HG02852 (cell line): ENCODE results near the gene ZNF594.
"Not testable (repeated sequence)": the region's sequence is repeated elsewhere in the genome, so short reads cannot be mapped to it uniquely, and the experiment has no call there.

Experiments
- ATAC-seq: cut with Tn5 transposase; IDR thresholded peaks from one replicate; pipeline ENCODE4 v1.9.1; 2021; ENCODE audit warnings: mild to moderate bottlenecking, moderate library complexity; ENCODE audit not compliant: unreplicated experiment

Gene ZNF594

DNA sequence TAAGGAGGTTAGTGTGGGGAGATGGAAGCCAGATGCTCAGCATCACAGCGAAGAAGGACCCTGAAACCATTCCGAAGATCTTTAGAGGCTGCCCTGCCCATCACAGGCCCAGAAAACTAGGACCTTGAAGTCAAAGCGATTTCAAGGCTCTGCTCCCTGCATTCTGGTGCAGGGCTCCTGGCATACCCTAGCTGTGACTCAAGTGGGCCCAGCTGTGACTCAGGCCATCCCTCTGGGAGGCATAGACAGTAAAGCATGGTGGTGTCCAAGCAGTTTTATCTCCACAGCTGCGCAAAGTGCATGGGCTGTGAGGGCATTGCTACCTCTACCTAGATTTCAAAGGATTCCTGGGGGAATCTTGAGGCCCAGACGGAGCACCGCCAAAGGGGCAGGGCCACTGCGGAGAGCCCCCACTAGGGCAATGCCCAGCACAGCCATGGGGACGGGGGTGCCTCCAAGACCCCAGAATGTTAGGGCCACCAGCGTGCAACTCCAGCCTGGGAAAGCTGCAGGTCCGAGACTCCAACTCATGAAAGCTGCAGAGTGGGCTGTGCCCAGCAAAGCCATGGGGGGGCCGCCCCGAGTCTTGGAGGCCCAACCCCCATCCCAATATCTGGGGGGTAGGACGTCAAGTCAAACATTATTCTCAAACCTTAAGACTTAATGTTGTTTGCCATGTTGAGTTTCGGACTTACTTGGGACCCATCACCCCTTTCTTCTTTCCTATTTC lies 11.7 kb upstream of the ZNF594 start:
- ATAC-seq: no peak

- no peak for ATAC-seq
Observed at GRCh38 chr17:5201011-5201410, 9.3 kb upstream of the ZNF594 start.

DNA sequence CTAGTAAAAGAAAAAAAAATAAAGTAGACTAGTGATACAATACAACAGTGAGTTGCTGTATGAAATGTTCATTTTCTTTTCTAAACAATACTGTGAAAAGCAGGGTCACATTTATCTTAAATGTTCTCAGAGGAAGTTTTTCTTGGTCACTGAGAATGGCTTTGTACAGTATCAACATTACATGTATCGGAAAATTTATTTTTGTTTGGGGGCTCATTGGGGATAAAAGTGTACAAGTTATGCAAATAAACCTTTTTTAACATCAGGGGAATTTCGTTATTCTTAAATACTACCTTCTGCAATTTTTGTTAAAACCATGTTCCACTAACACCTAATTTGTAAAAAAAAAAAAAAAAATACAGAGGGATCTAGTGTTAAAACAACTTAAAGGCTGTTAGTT lies 8.7 kb upstream of the ZNF594 start:
- ATAC-seq: no peak

- ATAC-seq: no peak
Observed at GRCh38 chr17:5198472-5198871, 6.8 kb upstream of the ZNF594 start.

DNA sequence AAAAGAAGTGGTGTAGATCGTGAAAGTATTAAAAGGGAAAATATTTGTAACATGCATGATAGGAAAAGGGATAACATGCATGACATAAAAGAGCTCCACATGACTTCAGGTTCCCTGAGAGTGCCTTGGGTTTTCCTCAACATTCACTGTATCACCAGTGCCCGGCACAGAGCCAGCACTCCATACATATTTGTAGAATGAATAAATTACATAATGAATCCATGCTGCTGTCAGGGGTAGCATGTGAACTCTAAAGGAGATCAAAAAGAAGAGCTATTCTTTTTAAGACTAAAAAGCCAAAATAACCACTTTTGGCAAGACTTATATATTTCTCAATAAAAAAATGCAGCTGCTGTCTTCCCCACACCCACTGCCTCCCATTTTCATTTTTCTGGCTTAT lies 2.7 kb upstream of the ZNF594 start:
- no peak for ATAC-seq

- ATAC-seq: no peak
Observed at GRCh38 chr17:5184288-5184687, 7.4 kb downstream of the ZNF594 start.

- ATAC-seq: no peak
Observed at GRCh38 chr17:5183410-5183793, 8.3 kb downstream of the ZNF594 start.

GRCh38 chr17:5182597-5183409 lies 8.9 kb downstream of the ZNF594 start:
- no peak for ATAC-seq

DNA sequence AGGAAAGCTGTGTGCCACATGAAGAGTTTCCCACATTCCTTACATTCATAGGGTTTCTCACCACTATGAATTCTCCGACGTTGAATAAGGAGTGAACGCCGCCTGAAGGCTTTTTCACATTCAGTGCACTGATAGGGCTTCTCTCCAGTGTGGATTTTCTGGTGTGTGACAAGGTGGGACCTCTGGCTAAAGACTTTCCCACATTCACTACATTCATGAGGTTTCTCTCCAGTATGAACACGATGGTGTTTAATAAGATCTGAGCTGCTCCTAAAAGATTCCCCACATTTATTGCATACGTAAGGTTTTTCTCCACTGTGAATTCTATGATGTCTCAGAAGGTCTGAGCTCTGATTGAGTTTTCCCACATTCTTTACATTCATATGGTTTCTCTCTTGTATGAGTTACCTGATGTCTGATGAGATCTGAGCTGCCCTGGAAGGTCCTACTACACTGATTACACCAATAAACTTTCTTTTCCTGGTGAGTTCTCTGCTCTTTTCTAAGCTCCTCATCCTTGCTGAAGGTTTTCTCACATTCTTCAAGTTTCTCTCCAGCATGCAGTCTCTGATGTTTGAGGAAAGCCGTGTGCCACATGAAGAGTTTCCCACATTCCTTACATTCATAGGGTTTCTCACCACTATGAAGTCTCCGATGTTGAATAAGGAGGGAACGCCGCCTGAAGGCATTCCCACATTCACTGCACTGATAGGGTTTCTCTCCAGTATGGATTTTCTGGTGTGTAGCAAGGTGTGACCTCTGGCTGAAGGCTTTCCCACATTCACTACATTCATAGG lies 10.0 kb downstream of the ZNF594 start:
- no peak for ATAC-seq

- no peak for ATAC-seq
Observed at GRCh38 chr17:5179003-5179402, 12.7 kb downstream of the ZNF594 start.

GRCh38 chr17:5175027-5175426 lies 16.6 kb downstream of the ZNF594 start:
- ATAC-seq: not testable (repeated sequence)

- not testable (repeated sequence) for ATAC-seq
Observed at GRCh38 chr17:5165791-5166564, 25.7 kb downstream of the ZNF594 start.

- no peak for ATAC-seq
Observed at GRCh38 chr17:5164436-5164835, 27.2 kb downstream of the ZNF594 start.

GRCh38 chr17:5161793-5162192 lies 29.9 kb downstream of the ZNF594 start:
- ATAC-seq: not testable (repeated sequence)

- ATAC-seq: not testable (repeated sequence)
Observed at GRCh38 chr17:5160702-5161101, 31.0 kb downstream of the ZNF594 start.

DNA sequence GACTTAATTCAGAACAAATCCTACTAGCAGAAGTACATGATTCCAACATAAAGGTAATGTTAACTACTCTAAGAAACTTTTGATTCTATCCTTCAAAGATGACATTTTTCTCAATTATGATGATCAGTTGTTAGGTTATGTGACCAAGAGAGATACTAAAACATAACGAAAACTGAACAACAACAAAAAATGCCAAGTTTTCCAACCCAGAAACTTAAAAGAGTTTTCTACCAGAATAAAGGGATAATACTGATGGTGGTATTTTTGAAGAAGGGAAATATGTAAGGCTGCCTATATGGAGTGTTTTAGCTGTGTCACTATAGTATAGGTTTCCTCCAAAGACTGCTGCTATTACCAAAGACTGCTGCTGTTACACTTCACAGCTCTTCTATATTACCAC lies 45.5 kb downstream of the ZNF594 start:
- not testable (repeated sequence) for ATAC-seq

- ATAC-seq: not testable (repeated sequence)
Observed at GRCh38 chr17:5142877-5143276, 48.8 kb downstream of the ZNF594 start.

DNA sequence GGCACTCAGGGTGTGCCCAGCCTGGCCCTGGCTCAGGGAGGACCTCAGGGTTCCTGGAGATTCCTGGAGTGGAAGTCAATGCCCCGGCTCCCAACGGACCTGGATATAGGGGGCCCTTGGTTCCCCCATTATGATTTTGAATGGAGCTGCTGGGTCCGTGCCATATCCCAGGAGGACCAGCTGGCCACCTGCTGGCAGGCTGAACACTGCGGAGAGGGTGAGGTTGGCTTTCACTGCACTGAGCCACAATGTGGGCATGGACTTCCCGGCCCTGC lies 52.3 kb downstream of the ZNF594 start:
- no peak for ATAC-seq

DNA sequence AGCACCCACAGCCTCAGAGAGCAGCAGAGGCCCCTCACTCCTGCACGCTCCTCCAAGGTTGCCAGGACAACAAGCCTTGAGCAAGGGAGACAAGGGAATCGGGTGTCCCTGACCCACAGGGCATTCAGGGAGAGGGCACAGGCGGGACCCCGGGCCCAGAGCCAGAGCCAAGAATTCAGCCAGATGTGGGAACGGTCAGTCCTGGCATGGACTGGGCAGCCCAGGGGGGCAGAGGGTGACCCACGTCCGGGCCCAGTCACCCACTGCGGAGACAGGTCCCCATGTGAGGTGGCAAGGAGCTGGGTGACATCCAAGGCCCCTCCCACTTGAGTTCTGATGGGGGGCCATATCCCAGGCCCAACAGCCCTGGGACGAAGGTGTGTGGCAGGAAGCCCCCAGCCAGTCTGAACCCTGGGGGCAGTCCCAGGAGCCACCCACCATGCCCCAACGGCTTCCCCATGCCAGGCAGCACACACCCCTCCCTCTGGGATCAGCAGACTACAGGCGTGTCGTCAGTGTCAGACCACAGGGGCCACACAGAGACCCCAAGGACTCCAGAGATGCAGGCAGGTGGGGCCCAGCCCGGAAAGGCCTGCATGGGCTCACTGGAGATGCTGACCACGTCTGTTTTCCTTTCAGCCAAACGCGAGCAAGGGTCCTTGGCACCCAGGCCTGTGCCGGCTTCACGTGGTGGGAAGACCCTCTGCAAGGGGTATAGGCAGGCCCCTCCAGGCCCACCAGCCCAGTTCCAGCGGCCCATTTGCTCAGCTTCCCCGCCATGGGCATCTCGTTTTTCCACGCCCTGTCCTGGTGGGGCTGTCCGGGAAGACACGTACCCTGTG lies 52.8 kb downstream of the ZNF594 start:
- no peak for ATAC-seq

GRCh38 chr17:5138198-5138544 lies 53.5 kb downstream of the ZNF594 start:
- ATAC-seq: not testable (repeated sequence)
